HFF-Myc (cell line): ENCODE results near the gene GNL3.

ENCODE experiments used
- DNase-seq: peaks from one replicate; pipeline ENCODE4 v3.0.0-alpha.2; 2011; ENCODE audit warnings: low read depth; ENCODE audit errors: extremely low read depth
- H3K4me3 ChIP-seq: replicated peaks from 2 replicates; pipeline ENCODE4 v1.5.1; 2011; ENCODE audit warnings: low read depth, mild to moderate bottlenecking, control low read depth, low read length
- CTCF ChIP-seq: IDR thresholded peaks from 2 replicates; pipeline ENCODE4 v1.5.1; 2012; ENCODE audit warnings: mild to moderate bottlenecking, low read depth, low read length, control low read depth; ENCODE audit errors: missing control alignments

GNL3 gene

GRCh38 chr3:52688266-52688665 lies 2.4 kb downstream of the GNL3 start:
- TF ChIP-seq CTCF, result no peak
- H3K4me3 ChIP-seq, result peak overlapping the region; percentile 78
- no peak for DNase-seq

GRCh38 chr3:52689151-52689550 lies 3.3 kb downstream of the GNL3 start:
- DNase-seq, result no peak
- no peak for TF ChIP-seq CTCF
- H3K4me3 ChIP-seq, result peak overlapping the region; percentile 78; the same call in 1 of the 2 replicates

- H3K4me3 ChIP-seq, result no peak overlapping the region
- DNase-seq, result no peak
- TF ChIP-seq CTCF, result no peak
These were observed 4.7 kb downstream of the GNL3 start for GRCh38 chr3:52690560-52690959.

GRCh38 chr3:52693071-52693470 lies 7.2 kb downstream of the GNL3 start:
- TF ChIP-seq CTCF, result no peak
- DNase-seq, result no peak
- no peak overlapping the region for H3K4me3 ChIP-seq

- no peak for DNase-seq
- TF ChIP-seq CTCF, result no peak
- H3K4me3 ChIP-seq, result no peak overlapping the region
These were observed 8.8 kb downstream of the GNL3 start for GRCh38 chr3:52694528-52695189.

GRCh38 chr3:52695798-52696671 lies 10.2 kb downstream of the GNL3 start:
- no peak for DNase-seq
- no peak overlapping the region for H3K4me3 ChIP-seq
- TF ChIP-seq CTCF, result no peak
